Right atrium auricular region (tissue), 2 donors: ENCODE results near the gene PHACTR1. TPM values are rescaled to one million over a fixed set of nuclear protein-coding genes. Genes with fewer than 3 reads are reported as not detected.

Experiments
- DNase-seq: peaks from one replicate; pipeline ENCODE4 v3.0.0-alpha.2; 2019; ENCODE audit warnings: low spot score
- H3K27ac ChIP-seq, 2 donors: fragments of 200-600 bp; sonication (generic); 1 replicate in 1 of 2; 2 replicates in 1 of 2; pipeline ENCODE4 v1.5.1; 2016 to 2019
- H3K27me3 ChIP-seq, 2 donors: fragments of 200-600 bp; sonication (generic); one replicate each; pipeline versions ENCODE4 v1.5.1 to v1.6.0; 2017 to 2019
- H3K36me3 ChIP-seq: fragments of 200-600 bp; sonication (generic); one replicate; pipeline ENCODE4 v1.5.1; 2016
- H3K4me1 ChIP-seq, 2 donors: fragments of 200-600 bp; sonication (generic); one replicate each; pipeline versions ENCODE4 v1.5.1 to v1.6.0; 2017 to 2019
- H3K4me3 ChIP-seq, 2 donors: fragments of 200-600 bp; sonication (generic); 1 replicate in 1 of 2; 2 replicates in 1 of 2; pipeline ENCODE4 v1.5.1; 2017 to 2019; ENCODE audit warnings: mild to moderate bottlenecking in 1 of 2, moderate library complexity in 1 of 2
- H3K9me3 ChIP-seq, 2 donors: fragments of 200-600 bp; sonication (generic); one replicate each; pipeline ENCODE4 v1.5.1; 2019
- CTCF ChIP-seq, 2 donors: fragments of 200-600 bp; sonication (generic); IDR thresholded peaks; one replicate each; pipeline ENCODE4 v1.5.1; 2019; ENCODE audit warnings: antibody characterized with exemption in 2 of 2
- total RNA-seq, 2 donors: library from RNA; depleted of rRNA; stranded (reverse); fragments of >200 nt; gene quantifications; one replicate each; pipeline ENCODE4 v1.1.0, GENCODE V29; 2016

Gene PHACTR1
- total RNA-seq, 2 donors from 2014 or later, result 19.1 to 46.0 TPM

- Histone ChIP-seq H3K27me3 (no peaks in the 10 kb centered on the region), H3K4me3 (no peak overlapping the region), H3K36me3 (no peaks in the 10 kb centered on the region), H3K4me1 (no peaks in the 10 kb centered on the region), H3K27ac (no peak overlapping the region), H3K9me3 (no peaks in the 10 kb centered on the region)
- no peak for TF ChIP-seq CTCF (IDR thresholded peaks at IDR 0.05)
- DNase-seq, result no peak
Observed at GRCh38 chr6:12704946-12705345, 11.6 kb upstream of the PHACTR1 start.

- Histone ChIP-seq H3K27ac (no peak overlapping the region), H3K36me3 (no peaks in the 10 kb centered on the region), H3K4me1 (no peaks in the 10 kb centered on the region), H3K4me3 (no peak overlapping the region), H3K27me3 (no peaks in the 10 kb centered on the region), H3K9me3 (no peaks in the 10 kb centered on the region)
- TF ChIP-seq CTCF (IDR thresholded peaks at IDR 0.05), result no peak
- DNase-seq, result no peak
Observed at GRCh38 chr6:12709116-12709515, 7.5 kb upstream of the PHACTR1 start.

GRCh38 chr6:12709556-12710232, 6.9 kb upstream of the PHACTR1 start:
- H3K9me3 ChIP-seq, result no peaks in the 10 kb centered on the region
- DNase-seq, result no peak
- H3K4me1 ChIP-seq, result no peaks in the 10 kb centered on the region
- no peaks in the 10 kb centered on the region for H3K27me3 ChIP-seq
- no peak overlapping the region for H3K27ac ChIP-seq
- H3K4me3 ChIP-seq, result no peak overlapping the region
- no peaks in the 10 kb centered on the region for H3K36me3 ChIP-seq
- TF ChIP-seq CTCF (IDR thresholded peaks at IDR 0.05), result no peak

- DNase-seq, result no peak
- no peak overlapping the region for H3K27ac ChIP-seq
- H3K9me3 ChIP-seq, result no peaks in the 10 kb centered on the region
- no peak overlapping the region for H3K4me3 ChIP-seq
- TF ChIP-seq CTCF (IDR thresholded peaks at IDR 0.05), result no peak
- H3K27me3 ChIP-seq, result no peaks in the 10 kb centered on the region
- no peaks in the 10 kb centered on the region for H3K36me3 ChIP-seq
- H3K4me1 ChIP-seq, result no peaks in the 10 kb centered on the region
Observed at GRCh38 chr6:12710921-12711320, 5.6 kb upstream of the PHACTR1 start.

- peaks cover 0 to 3% of the 10 kb centered on the region in 2 donors for H3K27me3 ChIP-seq
- H3K9me3 ChIP-seq, result no peaks in the 10 kb centered on the region
- TF ChIP-seq CTCF (IDR thresholded peaks at IDR 0.05), result no peak
- no peak overlapping the region for H3K4me3 ChIP-seq
- DNase-seq, result no peak
- H3K4me1 ChIP-seq, result no peaks in the 10 kb centered on the region
- no peaks in the 10 kb centered on the region for H3K36me3 ChIP-seq
- no peak overlapping the region for H3K27ac ChIP-seq
Observed at GRCh38 chr6:12714022-12714421, 2.5 kb upstream of the PHACTR1 start.

- DNase-seq, result no peak
- H3K27ac ChIP-seq, result no peak overlapping the region
- H3K27me3 ChIP-seq, result peaks cover 0 to 3% of the 10 kb centered on the region in 2 donors
- TF ChIP-seq CTCF (IDR thresholded peaks at IDR 0.05), result no peak
- no peaks in the 10 kb centered on the region for H3K36me3 ChIP-seq
- no peaks in the 10 kb centered on the region for H3K4me1 ChIP-seq
- H3K4me3 ChIP-seq, result no peak overlapping the region
- H3K9me3 ChIP-seq, result no peaks in the 10 kb centered on the region
Observed at GRCh38 chr6:12715437-12715836, 1.1 kb upstream of the PHACTR1 start.
